Stromal cell of bone marrow (primary cell): ENCODE data around the gene RASL12.
A peak's percentile ranks its signal among the peaks of the same experiment; 100 is the strongest.
"Not testable (repeated sequence)": the region's sequence is repeated elsewhere in the genome, so short reads cannot be mapped to it uniquely, and the experiment has no call there.

Experiments used
- DNase-seq: peaks from one replicate; pipeline ENCODE4 v3.0.0-alpha.2; 2012; ENCODE audit warnings: low read depth

RASL12 gene

GRCh38 chr15:65028921-65029735 is 38.7 kb downstream of the RASL12 start, which contains the start of gene MTFMT:
Gene MTFMT (minus strand): TSS chr15:65029639. CDS start chr15:65029613, 26 bp downstream.
- DNase-seq = peak; percentile 64

- DNase-seq = no peak
Measured at GRCh38 chr15:65028338-65028737, 39.5 kb downstream of the RASL12 start.

- DNase-seq = no peak
Measured at GRCh38 chr15:65027593-65027992, 40.2 kb downstream of the RASL12 start.

- DNase-seq = no peak
Measured at GRCh38 chr15:65026756-65027155, 41.0 kb downstream of the RASL12 start.

GRCh38 chr15:65021488-65021887 is 46.3 kb downstream of the RASL12 start:
- DNase-seq = no peak

GRCh38 chr15:65020419-65020818 is 47.4 kb downstream of the RASL12 start:
- no peak for DNase-seq

GRCh38 chr15:65011198-65011597 is 56.6 kb downstream of the RASL12 start:
- not testable (repeated sequence) for DNase-seq

GRCh38 chr15:65008983-65009382 is 58.8 kb downstream of the RASL12 start:
- no peak for DNase-seq

- no peak for DNase-seq
Measured at GRCh38 chr15:65006876-65007275, 60.9 kb downstream of the RASL12 start.

GRCh38 chr15:65004993-65005392 is 62.8 kb downstream of the RASL12 start:
- DNase-seq = no peak
